Measurements from ENCODE around the gene CPNE1.

DNA sequence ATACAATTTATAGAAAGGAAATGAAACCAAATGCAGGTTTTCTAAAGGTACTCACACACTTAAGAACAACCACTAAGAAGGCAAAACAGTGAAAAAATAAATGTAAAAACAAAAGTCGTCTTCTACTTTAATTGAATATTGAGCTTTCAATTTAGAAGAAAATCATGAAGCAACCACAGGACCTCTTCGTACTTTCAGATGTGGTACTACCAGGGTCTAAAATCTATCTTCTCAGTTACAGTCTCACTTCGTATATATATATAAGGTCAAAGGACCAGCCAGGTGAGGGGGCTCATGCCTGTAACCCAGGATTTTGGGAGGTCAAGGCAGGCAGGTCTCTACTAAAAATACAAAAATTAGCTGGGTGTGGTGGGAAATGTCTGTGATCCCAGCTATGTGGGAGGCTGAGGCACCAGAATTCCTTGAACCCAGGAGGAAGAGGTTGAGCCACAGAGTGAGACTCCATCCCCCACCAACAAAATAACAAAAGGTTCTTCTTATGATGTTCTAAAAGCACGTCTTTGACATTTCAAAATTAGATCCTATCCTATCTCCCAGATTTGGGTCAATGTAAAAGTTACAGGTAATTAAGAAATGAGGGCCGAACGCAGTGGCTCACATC is 47.0 kb upstream of the CPNE1 start:
- TF ChIP-seq, protein P1, sequence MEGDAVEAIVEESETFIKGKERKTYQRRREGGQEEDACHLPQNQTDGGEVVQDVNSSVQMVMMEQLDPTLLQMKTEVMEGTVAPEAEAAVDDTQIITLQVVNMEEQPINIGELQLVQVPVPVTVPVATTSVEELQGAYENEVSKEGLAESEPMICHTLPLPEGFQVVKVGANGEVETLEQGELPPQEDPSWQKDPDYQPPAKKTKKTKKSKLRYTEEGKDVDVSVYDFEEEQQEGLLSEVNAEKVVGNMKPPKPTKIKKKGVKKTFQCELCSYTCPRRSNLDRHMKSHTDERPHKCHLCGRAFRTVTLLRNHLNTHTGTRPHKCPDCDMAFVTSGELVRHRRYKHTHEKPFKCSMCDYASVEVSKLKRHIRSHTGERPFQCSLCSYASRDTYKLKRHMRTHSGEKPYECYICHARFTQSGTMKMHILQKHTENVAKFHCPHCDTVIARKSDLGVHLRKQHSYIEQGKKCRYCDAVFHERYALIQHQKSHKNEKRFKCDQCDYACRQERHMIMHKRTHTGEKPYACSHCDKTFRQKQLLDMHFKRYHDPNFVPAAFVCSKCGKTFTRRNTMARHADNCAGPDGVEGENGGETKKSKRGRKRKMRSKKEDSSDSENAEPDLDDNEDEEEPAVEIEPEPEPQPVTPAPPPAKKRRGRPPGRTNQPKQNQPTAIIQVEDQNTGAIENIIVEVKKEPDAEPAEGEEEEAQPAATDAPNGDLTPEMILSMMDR (IDR thresholded peaks at IDR 0.05 in 4 of 5, conservative IDR thresholded peaks at IDR 0.05 in 1 of 5), result no peak
- TF ChIP-seq POLR2A (IDR thresholded peaks at IDR 0.05), result no peak
